GM21423 (cell line): ENCODE data around the gene TGM6.

Experiments used
- ATAC-seq: cut with Tn5 transposase; IDR thresholded peaks from one replicate; pipeline ENCODE4 v1.9.1; 2021; ENCODE audit warnings: mild to moderate bottlenecking, moderate library complexity; ENCODE audit not compliant: unreplicated experiment

TGM6 gene

DNA sequence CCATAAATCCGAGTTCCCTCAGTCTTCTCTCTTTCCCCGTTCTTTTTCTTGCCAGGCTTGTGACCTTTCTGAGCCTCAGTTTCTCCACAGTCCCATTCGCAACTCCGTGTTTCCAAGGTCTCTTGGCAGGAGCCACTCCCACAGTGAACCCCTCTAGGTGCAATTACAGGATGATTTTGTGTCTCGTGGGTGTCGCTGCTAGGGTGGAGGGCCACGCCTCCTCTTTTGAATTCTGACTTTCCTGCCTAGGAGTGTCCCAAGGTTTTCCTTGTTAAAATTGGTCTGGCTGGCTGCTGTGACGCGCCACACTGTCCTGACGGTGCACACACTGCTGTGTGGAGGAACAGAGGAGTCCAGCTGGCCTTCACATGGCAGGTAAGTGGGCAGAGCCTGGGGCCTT is at the start of gene TGM6:
TSS of gene TGM6 (plus strand) at position 301 of the 400 bp plus-strand sequence. CDS start at position 369, 68 bp downstream.
- ATAC-seq, result no peak

DNA sequence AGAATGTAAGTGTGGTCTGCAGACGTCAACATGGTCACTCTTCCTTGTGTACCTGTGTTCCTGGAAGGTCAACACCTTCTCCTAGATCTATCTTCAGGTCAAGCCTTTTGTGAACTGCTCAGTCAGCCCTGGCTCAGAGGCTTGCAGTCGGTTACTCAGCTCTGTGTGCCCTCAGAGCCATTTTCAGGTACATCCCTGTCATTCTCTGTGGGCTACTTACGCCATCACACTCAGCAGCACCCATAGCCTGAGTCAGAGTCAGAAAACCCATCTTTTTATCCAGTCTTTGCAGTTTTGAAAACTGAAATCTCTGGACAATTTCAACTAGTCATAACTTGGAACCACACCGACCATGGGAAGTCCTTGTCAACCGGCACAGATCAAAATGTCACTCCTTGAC is 49.6 kb upstream of the TGM6 start:
- no peak for ATAC-seq

DNA sequence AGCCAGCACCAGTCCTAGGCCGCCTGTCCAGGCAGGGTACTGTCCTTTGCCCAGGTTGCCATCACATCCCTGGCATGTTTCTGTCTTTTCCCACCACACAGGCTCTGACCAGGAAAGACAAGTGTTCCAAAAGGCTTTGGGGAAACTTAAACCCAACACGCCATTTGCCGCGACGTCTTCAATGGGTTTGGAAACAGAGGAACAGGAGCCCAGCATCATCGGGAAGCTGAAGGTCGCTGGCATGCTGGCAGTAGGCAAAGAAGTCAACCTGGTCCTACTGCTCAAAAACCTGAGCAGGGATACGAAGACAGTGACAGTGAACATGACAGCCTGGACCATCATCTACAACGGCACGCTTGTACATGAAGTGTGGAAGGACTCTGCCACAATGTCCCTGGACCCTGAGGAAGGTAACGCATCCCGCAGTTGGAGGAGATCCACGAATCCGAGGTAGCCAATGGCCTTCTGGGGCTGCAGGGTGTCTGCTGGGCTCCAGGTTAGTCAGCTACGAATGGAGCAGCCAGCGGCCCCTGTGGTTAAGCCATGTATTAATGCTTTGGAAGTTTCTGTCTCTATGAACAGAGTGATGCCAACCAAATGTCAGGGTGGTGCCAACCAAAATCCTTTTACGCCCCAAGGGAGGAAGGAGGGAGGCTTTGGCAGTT is 48.7 kb upstream of the TGM6 start:
- ATAC-seq, result no peak

DNA sequence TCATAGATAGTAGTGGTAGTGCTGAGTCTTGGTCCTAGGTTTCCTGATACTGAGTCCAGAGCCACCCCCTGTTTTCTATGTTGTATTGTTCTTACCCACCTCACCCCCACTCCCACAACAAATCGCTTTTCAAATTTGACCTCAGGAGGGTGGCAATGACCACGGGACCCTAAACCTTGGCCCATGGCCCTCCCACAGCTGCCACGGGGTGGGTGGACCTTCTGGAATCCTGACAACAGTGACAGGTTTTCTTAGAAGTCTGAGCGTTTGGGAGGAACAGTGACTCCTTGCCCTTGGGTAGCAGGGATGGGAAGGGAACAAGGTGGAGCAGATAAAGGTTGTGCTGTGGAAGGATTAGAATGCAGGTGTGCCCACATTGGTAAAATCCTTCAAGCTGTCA is 48.0 kb upstream of the TGM6 start:
- ATAC-seq, result no peak

DNA sequence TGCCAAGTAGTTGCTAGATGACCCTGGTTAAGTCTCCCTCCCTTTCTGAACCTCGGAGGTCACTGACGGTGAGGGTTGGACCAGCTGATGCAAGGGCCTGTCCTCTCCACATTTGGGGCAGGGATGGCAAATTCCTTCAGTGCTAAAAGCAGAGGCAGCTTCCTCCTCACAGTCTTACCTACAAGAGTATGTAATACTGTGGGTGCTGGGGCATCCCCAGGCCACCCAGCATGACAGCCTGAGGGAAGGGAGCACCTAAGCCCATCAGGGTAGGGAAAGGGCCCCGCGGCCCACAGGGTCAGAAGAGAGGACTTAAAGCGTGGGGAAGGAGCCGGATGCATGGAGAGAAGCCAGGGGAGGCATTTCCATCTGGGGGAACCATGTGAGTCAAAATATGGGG is 46.9 kb upstream of the TGM6 start:
- no peak for ATAC-seq

DNA sequence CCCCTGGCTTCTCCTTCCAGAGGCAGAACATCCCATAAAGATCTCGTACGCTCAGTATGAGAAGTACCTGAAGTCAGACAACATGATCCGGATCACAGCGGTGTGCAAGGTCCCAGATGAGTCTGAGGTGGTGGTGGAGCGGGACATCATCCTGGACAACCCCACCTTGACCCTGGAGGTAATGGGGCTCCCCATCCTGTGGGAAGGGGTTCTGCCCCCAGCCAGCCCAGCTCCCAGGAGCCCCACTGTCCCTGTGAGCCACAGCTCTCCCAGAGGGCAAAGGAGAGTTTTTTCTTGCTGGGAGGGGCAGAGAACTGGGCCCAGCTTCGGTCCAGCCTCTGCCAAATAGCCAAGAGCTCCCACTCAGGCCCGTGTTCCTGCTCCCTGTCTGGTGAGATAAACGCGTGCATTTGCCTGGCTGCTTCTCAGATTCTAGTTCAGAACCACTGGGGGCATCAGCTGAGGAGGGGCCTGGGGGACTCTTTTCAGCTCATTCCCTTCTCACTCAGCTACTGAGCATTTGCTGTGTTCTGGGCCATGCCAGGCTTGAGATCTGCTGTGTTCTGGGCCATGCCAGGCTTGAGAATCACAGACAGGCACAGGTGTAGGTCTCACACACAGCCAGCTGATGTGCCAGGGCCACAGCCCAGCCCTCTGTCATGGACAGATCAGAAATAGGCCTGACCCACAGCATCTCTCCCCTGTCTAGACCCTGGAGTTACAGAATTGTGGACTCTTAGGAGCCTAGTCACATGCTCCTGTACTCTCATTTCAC is 45.4 kb upstream of the TGM6 start:
- no peak for ATAC-seq

DNA sequence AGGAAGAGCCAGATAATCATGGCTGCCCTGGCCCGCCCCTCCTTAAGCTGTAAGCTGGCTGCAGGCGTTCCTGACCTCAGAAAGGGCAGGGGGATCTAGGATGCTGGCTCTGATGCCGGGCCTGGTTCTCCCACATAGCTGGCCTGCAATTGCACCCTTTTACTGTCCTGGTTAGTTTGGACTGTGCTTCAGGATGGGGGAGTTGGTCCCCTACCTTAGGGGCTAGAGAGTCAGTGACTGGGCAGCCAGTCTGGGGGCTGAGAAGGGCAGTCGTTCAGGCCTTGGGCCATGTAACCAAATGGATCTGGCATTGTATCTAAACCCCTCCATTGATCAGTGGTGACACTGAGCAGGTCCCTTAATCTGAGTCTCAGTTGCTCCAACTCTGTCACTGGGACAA is 44.2 kb upstream of the TGM6 start:
- ATAC-seq, result no peak

DNA sequence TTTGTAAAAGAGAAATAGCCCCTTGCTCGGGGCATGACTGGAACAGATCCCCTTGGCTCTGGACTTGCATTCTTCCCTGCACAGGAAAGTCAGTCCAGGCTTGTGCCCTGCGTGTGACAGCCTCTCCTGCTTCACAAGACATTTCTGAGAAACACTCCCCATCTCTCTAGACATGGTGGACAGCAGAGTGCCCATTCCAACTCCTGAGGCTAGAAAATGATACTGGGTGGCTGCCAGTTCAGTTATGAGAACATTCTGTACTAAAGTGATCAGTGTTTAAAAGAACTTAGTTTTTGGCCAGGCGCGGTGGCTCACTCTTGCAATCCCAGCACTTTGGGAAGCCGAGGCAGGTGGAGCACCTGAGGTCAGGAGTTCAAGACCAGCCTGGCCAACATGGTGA is 43.6 kb upstream of the TGM6 start:
- no peak for ATAC-seq

DNA sequence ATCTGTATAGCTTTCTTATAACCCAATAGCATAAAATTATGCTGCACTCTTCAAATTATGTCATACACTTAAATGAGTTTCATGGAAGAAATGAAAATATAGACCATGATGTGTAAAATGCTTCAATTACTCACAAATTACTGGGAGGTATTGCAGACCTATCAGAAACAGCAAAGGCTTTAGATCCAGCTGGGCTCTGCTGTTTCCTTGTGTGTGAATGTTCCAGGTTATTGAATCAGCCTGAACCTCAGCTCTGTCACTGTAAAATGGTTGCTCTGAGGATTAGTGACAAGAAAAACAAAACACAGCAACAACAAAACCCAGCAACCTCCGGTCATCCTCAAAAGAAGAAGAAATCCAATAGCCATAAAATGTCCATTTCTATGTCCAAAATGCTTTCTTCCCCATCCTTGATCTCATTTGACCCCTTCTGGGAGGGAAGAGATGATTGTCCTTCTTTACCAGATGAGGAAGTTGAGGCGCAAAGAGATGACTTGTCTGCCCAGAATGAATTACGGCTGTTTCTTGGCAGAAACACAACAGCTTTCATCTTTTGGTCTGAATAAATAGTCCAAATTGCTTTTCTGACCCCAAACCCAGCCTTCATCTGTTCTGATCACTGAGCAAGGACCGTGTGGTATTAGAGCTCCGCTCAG is 42.2 kb upstream of the TGM6 start:
- no peak for ATAC-seq

DNA sequence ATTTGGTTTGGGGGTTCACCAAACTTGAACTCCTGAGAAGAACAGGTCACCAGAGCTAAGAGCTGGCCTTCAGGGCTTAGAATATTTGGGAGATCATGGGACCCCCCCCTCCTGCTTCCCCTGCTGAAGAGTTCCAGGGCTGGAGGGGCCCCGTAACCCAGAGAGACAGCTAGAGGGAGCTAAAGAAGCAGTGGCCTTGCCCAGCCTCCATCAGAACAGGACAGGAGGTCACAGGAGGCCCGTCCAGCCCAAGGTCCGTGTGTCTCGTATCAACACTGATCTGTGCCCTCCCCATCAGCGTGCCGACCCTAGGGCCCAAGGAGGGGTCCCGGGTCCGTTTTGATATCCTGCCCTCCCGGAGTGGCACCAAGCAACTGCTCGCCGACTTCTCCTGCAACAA is 40.6 kb upstream of the TGM6 start:
- no peak for ATAC-seq

DNA sequence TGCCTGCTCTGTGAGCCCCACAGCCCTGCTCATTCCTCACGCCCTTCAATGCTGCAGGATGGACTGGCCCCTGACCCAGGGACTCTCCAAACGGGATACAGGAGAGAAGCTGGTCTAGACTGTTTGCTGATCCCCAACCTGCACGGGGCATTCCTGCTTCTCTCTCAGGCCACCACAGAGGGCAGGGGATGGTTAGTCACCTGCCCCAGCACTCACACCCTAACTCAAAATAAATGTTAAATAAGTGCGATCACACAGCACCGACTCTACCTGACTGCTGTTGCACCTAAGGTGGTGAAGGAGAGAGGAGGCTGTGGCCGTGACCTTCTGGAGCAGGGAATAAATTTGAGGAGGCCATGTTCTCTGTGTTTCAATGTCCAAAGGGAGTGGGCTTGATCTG is 39.9 kb upstream of the TGM6 start:
- no peak for ATAC-seq

DNA sequence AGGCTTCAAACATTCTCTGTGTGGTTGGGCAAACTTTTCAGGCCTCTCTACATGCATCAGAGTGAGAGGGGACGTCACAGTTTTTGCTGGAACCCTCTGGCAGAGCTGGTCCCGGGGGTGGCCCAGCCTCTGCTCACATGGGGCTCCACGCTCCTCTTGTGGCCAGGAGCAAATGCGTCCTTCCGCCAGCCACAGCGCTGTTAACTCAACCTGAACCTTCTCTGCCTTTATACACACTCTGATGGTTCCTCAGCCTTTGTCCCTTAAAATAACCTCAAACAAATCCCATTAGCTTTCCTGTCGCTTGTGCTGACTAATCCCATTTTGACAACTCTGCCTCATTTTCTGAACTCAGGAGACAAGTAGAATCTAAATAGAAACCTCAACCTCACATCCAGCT is 39.4 kb upstream of the TGM6 start:
- ATAC-seq, result no peak

DNA sequence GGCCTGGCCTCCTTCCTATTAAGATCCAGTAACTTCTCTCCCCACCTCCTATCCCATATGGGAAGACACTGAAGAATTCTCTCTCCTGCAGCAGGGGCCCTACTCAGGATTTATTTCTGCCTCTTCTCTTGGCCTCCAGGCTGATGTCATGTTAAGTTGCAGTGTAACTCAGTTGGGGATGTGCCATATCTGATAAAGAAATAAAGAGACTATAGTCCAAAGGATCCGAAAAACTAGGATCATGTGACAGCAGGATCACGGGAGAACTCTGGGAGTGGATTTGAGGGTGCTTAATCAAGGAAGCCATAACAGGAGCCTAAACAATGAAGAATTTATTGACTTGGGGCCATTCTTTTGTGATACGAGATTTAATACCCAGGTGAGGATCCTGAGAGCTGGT is 38.5 kb upstream of the TGM6 start:
- ATAC-seq, result no peak

DNA sequence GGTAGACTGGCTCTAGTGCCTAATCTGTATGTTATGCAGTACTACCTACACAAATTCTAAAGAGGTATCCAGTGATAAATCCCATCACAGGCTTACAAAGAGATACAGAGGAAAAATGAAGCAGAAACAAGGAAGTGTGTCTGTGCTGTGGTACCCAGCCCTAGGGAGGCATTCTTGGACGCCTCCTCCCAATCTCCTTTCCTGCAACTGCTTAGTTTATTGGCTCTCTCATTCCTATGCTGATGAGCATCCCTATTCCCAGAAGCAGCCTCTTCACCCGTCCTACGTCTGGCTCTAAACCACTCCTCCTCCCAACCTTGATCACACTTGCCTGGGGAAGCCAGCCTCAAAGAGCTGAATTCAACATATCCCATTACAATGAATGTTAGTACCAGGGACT is 34.5 kb upstream of the TGM6 start:
- no peak for ATAC-seq

DNA sequence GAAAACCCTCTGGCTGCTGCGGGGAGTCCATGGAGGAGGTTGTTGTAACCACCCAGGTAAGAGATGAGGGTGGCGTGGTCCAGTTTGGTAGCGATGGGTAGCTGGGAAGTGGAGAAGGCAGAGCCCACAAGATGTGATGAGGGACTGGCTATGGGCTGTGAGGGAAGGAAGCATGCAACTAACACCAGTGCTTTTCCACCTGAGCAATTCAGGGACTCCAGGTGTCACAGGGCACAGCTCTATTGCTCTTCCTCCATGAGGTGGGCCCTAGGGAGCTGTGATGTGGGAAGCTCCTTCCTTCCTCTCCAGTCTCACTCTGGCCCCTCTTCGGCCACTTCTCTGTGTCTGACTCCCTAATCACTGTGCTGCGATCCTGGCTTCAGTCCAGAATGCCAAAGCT is 32.4 kb upstream of the TGM6 start:
- ATAC-seq, result no peak

DNA sequence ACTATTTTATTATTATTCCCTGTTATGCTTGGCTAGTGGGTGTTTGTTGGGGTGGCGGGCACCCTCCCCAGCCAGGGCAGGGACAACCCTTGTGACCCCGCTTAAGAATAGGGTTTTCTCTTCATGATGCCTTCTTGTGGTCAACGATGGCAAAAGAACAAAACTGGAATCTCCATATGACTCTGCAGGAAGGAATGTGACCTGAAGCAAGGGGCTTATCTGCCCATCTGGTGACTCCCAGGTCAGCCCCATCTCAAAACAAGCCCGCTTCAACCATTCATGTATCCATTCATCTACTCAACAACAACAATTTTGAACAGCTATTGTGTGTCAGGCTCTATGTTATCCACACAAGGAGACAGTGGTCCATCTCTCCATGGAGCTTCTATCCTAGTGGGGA is 30.9 kb upstream of the TGM6 start:
- ATAC-seq, result no peak

DNA sequence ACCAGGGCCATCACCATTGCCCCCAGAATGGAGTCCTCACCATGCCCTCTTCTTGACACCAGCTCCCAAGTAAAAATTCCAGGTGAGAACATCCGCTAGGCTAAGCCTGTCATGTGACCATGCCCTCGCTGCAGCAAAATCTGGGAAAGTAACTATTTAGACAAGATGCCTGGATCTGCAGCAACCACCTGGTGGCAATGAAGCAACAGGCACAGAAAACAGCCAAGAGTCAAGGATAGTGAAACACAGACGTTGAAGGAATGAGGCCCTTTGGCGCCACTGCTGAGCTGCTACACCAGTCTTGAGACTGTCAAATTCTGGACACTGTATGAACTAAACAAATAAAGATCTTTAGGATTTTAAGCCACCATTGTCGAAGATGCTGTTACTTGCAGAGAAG is 30.1 kb upstream of the TGM6 start:
- ATAC-seq, result no peak

DNA sequence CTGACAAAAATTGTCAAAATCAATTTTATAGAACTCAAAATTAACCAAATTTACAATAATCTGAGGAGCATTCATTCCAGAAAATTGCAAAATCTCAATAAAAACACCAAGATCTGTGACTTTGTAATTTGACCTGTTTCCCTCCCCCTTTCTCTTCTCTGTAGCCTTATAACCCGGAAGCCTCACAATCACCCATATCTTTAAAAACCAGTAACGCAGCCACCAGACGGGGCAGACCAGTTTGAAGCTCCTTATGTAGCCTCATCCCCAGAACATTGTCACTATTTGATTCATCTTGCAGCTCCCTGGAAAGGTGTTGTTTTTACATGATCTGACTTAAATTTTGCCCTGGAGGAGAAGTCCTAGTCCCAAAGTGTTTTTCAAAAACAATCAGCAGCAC is 27.5 kb upstream of the TGM6 start:
- ATAC-seq, result no peak

DNA sequence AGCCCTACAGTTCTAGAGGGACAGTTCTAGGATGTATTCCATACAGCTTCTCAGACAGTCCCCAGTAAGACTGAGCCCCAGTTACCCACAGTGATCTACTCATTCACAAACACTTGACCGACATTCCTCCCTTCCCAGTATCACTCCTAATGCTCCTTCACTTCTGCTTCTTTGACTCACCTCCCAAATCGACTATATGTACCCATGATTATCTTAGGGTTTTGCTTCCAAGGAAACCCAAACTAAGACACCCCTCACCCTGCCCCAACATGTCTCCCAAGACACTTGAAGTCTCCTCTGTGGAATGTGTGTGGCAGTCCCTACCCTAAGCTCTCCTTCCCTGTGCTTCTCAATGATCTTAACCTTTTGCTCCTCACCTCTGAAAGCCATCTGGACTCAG is 23.6 kb upstream of the TGM6 start:
- ATAC-seq, result no peak

DNA sequence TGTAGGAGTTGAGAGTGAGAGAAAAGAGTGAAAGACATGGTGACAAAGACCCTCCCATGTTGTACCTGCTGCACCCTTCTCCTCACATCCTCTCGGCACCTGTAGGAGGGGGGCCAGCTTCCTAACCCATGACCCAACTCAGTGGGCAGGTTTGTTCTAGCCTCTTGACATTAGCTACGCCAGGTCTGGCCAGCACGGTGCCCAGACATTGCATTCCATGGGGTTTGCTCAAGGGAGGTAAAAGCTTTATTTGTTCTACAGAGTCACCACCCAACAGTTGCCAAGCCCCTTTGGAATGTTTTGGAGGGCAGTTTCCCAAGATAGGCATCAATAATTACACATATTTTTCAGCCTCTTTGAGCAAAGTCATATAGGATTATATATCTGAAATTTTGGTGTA is 22.7 kb upstream of the TGM6 start:
- no peak for ATAC-seq

DNA sequence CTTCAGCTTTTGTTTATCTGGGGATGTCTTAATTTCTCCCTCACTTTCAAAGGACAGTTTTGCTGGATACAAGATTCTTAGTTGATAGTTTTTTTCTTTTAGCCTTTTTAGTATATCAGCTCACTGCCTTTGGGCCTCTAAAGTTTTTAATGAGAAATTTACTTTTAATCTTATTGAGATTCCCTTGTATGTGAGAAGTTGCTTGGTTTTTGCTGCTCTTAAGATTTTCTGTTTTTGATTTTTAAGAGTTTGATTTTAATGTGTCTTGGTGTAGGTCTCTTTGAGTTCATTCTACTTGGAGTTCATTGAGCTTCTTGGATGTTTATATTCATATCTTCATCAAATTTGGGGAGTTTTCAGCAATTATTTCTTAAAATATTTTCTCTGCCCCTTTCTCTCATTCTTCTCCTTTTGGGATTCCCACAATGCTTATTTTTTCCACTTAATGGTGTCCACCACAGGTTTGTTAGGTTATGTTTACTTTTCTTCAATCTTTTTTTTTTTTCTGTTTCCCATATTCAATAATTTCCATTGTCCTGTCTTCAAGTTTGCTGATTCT is 19.6 kb upstream of the TGM6 start:
- ATAC-seq, result no peak

DNA sequence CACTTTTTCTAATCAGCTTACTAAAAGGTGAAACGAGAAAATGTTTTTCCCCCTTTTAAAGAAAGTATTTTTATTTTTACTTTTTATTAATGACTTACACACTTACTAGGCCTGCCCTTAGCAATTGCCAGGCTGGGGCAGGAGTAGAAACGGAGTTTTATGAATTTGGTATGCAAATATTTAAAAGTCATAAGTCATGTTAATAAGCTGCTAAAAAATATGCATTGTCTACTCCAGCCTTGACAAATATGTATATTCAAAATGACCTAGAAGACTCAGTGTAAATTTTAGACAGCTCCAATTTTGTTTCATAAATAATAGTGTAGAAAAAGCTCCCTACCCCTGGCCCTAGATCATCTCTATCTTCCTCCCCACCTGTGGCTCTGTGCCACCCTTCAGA is 17.5 kb upstream of the TGM6 start:
- no peak for ATAC-seq
